ENCODE results near the gene CFAP221.

The CFAP221 gene

GRCh38 chr2:119680457-119681202 is 136.4 kb downstream of the CFAP221 start:
- no peak for DNase-seq (ENCODE audit: low read depth)

GRCh38 chr2:119681203-119681867 is 137.1 kb downstream of the CFAP221 start:
- no peak for DNase-seq (ENCODE audit: low read depth)

GRCh38 chr2:119681868-119682220 is 137.6 kb downstream of the CFAP221 start:
- DNase-seq (ENCODE audit: low read depth), result no peak

- DNase-seq (ENCODE audit: low read depth), result no peak
Observed at GRCh38 chr2:119682578-119682977, 138.3 kb downstream of the CFAP221 start.

GRCh38 chr2:119683074-119683712 is 138.9 kb downstream of the CFAP221 start:
- no peak for DNase-seq (ENCODE audit: low read depth)

GRCh38 chr2:119683713-119684443 is 139.6 kb downstream of the CFAP221 start:
- no peak for DNase-seq (ENCODE audit: low read depth)

GRCh38 chr2:119684518-119684917 is 140.3 kb downstream of the CFAP221 start:
- no peak for DNase-seq (ENCODE audit: low read depth)

GRCh38 chr2:119688616-119689015 is 144.4 kb downstream of the CFAP221 start:
- no peak for DNase-seq (ENCODE audit: low read depth)

GRCh38 chr2:119689218-119689617 is 145.0 kb downstream of the CFAP221 start:
- DNase-seq (ENCODE audit: low read depth), result no peak

GRCh38 chr2:119691189-119691588 is 146.9 kb downstream of the CFAP221 start:
- no peak for DNase-seq (ENCODE audit: low read depth)

- no peak for DNase-seq (ENCODE audit: low read depth)
Observed at GRCh38 chr2:119691651-119692245, 147.5 kb downstream of the CFAP221 start.

GRCh38 chr2:119692310-119692709 is 148.1 kb downstream of the CFAP221 start:
- no peak for DNase-seq (ENCODE audit: low read depth)

- DNase-seq (ENCODE audit: low read depth), result no peak
Observed at GRCh38 chr2:119692954-119693353, 148.7 kb downstream of the CFAP221 start.

GRCh38 chr2:119693567-119693966 is 149.3 kb downstream of the CFAP221 start:
- DNase-seq (ENCODE audit: low read depth), result no peak

- DNase-seq (ENCODE audit: low read depth), result no peak
Observed at GRCh38 chr2:119693967-119694366, 149.7 kb downstream of the CFAP221 start.

- DNase-seq (ENCODE audit: low read depth), result no peak
Observed at GRCh38 chr2:119694470-119694844, 150.2 kb downstream of the CFAP221 start.

GRCh38 chr2:119694845-119695521 is 150.7 kb downstream of the CFAP221 start:
- no peak for DNase-seq (ENCODE audit: low read depth)

- no peak for DNase-seq (ENCODE audit: low read depth)
Observed at GRCh38 chr2:119696005-119696404, 151.8 kb downstream of the CFAP221 start.

- DNase-seq (ENCODE audit: low read depth), result no peak
Observed at GRCh38 chr2:119696494-119697030, 152.3 kb downstream of the CFAP221 start.

GRCh38 chr2:119697290-119698020 is 153.2 kb downstream of the CFAP221 start:
- DNase-seq (ENCODE audit: low read depth), result no peak

- DNase-seq (ENCODE audit: low read depth), result no peak
Observed at GRCh38 chr2:119698246-119698645, 154.0 kb downstream of the CFAP221 start.
